Measurements from ENCODE around the gene IFITM10.
"Not testable (repeated sequence)": the region's sequence is repeated elsewhere in the genome, so short reads cannot be mapped to it uniquely, and the experiment has no call there.

Gene IFITM10

DNA sequence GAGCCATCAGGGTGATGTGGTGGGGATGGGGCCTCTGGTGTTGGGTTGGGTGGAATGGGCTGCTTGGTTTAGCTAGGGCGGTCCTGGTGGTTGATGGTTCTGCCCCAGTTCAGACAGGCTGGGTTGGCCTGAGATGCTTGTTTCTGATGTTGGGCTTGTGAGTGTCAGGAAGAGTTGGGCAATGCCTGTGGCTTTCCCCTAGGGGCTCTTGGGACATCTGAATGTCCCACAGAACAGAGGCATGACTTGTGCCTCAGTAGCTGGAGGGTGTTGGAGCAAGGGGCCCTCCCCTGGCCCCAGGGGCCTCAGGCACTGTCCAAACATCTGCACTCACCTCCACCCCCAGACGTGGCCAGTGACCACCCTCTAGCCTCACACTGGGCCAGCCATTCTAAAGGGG is 27.3 kb upstream of the IFITM10 start:
- DNase-seq = no peak

DNA sequence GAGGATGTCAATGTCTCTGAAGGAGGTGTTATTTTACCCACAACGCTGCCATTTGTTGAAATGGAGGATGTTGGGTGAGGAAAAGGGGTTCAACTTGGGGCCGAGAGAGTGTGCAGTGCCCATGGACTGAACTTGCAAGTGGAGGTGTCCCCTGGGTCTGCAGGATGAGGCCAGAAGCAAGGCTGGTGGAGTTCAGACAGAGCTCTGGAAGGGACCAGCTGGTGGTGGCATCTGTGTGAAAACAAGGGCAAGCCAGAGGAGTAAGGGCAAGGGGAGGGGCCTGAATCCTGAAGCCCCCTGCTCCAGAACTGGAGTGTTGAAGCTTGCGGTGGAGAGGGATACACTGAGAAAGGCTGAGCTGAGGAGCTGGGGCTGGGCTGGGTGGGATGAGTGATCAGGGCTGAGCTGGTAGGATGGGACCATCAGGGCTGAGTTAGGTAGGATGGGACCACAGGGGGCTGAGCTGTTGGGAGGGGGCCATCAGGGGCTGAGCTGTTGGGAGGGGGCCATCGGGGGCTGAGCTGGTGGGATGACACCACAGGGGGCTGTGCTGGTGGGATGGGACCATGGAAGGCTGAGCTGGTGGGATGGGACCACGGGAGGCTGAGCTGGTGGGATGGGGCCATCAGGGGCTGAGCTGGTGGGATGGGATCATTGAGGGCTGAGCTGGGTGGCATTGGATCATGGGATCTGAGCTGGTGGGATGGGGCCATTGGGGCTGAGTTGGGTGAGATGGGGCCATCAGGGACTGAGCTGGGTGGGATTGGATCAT is 26.7 kb upstream of the IFITM10 start:
- DNase-seq = no peak

DNA sequence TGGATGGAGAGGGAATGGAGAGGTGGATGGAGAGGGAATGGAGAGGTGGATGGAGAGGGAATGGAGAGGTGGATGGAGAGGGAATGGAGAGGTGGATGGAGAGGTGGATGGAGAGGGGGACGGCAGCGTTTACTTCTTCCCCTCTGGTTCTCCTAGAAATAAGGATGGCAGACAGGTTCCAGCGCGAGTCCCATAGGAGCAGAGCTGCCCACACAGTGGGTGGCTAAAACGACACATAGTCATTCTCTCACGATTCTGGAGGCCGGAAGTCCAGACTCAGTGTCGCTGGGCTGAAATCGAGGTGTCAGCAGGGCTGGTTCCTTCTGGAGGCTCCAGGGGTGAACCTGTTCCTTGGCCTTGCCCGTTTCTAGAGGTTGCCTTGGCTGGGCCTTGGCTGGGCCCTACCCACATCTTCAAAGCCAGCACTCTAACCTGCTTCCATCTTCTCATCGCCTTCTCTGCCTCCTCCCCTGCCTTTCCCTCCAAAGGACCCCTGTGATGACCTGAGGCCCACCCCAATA is 26.0 kb upstream of the IFITM10 start:
- DNase-seq = no peak

DNA sequence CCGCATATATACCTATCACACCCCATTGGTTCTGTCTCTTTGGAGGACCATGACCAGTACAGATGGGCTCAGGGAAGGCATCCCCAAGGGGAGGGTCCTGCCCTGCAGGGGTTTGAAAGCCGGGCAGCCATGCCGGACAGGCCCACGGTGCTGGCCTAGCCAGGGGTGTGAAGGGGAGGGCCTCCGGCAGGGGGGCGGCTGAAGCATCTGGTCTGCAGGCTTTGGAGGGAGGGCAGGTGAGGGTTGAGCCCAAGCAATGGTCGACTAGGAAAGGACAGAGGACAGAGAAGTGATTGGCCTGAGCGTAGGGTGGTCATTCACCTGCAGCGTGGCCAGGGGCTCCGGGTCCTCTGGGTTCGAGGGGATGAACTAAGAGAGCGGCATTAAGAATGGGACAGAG is 24.5 kb upstream of the IFITM10 start:
- DNase-seq = no peak

DNA sequence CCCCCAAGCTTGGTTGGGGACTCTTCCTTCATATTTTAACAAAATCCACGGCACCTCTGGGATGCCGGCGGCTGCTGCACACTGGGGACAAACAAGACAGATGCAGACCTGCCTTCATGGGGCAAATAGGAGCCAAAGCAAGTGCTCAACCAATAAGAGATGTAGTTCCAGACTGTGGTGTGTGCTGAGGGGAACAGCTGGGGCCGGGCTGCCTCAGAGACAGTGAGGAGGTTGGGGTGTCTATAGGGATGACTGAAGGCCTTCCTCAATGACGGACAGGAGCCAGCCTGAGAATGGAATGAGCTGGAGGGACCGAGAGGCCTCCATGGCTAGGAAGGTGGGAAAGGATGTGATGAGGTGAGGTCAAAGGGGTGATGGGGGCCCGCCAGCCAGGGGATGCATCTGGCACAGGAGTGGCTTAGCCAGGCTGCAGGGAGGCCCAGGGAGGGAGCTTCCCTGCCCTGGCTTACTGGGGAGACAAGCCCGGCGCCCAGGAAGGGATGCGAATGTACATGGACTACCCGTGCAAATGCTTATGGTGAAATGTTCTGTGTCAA is 23.7 kb upstream of the IFITM10 start:
- no peak for DNase-seq

DNA sequence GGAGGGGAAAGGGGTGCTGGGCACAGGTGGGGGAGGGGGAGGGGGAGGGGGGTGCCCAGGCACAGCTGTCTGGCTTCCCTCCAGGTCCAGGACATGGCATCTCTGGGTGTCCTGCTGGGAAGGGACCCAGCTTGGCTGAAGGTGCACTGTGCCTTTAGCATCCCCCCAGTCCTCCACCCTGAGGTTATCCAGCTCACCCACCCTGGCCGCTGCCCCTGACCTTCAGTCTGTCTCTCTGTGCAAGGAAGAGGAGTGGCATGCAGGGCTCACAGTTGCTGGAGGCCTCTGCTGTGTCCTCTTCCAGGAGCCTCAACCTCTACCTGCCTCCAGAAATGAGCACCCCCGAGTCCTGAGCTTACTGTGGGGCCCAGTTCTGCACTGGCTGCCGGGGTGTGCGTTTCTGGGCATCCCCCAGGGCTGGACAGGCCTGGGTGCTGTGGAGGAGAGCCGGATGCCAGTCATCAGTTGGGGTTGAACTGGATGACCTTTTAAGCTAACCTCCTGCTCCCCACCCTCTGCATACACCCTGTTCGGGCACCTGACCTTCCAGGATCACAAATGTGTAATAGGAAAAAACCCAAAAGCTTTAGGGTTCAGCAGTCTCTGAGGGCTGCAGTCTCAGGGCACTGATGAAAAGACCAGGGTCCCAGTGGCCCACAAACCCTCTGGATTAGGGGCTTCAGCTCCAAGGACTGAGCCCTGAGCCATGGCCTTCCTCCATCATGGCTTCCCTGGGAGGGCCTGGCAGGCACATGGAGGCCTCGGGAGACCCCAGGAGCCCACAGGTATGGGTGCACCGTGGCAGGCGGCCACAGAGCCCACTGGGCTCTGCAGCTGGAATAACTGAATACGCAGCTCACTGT is 23.0 kb upstream of the IFITM10 start:
- no peak for DNase-seq

DNA sequence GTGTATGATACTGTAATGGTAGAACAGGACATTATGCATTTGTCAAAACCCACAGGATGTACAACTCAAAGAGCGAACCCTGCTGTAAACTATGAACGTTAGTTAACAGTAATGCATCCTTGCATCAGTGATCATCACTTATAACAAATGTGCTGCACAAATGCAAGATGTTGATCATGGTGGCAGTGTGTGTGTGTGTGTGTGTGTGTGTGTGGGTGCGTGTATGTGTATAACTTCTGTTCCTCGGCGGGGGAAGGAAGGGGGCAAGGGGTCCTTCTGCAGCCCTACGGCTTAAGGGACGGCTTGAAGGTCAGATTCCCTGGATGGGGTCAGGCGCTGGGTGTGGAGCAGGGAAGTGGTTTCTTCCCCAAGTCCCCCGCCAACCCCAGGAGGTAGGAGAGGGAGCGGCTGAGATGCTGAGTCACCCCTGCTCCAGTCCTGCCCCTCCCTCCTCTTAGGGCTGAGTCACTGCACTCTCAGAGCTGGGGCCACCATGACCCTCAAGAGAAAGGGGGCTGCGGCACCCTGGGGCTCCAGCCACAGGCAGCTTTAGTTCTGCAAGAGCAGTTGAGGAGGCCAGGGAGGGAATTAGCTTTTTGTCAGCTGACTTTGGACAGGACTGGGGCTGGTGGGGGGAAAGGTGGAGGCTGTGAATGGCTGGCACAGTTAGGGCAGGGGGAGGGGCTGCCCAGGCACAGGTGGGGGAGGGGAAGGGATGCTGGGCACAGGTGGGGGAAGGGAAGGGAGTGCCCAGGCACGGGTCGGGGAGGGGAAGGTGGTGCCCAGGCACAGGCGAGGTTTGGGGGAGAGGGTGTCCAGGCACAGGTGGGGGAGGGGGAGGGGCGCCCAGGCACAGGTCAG is 22.1 kb upstream of the IFITM10 start:
- peak; percentile 84 for DNase-seq

DNA sequence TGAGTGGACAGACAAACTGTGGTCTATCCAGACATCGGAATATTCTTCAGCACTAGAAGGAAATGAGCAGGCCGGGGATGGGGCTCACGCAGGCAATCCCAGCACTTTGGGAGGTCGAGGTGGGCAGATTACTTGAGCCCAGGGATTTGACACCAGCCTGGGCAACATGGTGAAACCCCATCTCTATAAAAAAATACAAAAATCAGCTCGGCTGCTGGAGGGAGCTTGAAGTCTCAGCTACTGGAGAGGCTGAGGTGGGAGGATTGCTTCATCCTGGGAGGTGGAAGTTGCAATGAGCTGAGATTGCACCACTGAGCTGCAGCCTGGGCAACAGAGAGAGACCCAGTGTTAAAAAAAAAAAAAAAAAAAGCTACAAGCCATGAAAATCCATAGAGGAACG is 21.3 kb upstream of the IFITM10 start:
- DNase-seq = no peak

DNA sequence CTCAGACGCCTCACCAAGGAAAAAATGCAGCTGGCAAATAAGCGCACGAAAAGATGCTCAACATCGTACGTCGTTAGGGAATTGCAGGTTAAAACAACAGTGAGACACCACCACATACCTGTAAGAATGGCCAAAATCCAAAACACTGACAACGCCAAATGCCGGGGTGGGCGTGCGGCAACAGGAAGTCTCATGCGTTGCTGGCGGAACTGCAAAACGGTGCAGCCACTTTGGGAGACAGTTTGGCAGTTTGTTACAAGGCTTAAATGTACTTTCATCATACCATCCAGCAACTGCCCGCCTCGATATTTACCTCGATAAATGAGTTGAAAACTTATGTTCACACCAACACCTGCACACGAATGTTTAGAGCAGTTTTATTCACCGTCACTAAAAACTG is 20.9 kb upstream of the IFITM10 start:
- DNase-seq = no peak

DNA sequence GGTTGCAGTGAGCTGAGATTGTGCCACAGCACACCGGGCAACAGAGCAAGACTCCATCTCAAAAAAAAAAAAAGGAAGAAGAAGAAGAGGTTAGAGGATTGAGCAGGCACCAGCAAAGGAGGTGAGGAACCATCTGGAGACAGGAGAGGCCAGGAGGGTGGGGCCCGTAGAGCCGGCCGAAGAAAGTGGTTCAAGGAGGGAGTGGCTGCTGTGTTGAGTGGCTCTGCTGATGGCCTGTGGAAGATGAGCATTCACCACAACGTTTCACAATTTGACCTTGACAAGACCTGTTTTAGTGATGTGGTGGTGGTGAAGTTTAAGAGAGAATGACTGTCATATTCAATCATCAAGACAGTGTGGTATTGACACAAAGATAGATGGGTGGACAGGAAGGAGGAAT is 20.1 kb upstream of the IFITM10 start:
- DNase-seq = no peak

DNA sequence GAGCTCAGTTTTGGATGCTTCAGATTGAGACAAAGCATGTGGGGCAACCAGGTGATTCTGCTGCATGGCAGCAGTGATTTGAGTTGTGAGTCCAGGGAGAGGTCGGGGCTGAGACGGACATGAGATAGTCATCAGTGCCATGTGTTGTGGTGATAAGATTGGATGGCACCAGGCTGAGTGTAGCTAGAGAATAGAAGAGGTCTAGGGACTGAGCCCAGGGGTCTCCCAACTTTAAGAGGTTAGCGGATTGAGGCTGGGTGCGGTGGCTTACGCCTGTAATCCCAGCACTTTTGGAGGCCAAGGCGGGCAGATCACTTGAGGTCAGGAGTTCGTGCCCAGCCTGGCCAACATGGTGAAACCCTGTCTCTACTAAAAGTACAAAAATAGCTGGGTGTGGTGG is 19.7 kb upstream of the IFITM10 start:
- no peak for DNase-seq

DNA sequence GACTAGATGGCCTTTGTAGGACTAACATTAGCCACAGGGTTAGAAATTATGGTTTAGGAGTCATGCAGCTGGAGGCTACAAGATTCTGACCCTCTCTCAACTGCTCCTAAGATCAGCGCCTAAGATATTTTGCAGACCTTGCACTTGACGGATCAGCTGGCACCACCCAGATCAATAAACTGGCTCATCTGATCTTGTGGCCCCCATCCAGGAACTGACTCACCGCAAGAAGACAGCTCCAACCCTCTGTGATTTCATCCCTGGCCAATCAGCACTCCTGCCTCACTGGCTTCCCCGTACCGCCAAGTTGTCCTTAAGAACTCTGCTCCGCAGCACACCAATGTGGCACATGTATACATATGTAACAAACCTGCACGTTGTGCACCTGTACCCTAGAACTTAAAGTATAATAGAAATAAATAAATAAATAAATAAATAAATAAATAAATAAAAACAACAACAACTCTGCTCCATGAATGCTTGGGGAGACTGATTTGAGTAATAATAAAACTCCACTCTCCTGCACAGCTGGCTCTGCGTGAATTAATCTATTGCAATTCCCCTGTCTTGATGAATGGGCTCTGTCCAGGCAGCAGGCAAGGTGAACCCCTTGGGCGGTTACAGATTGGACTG is 19.0 kb upstream of the IFITM10 start:
- not testable (repeated sequence) for DNase-seq

DNA sequence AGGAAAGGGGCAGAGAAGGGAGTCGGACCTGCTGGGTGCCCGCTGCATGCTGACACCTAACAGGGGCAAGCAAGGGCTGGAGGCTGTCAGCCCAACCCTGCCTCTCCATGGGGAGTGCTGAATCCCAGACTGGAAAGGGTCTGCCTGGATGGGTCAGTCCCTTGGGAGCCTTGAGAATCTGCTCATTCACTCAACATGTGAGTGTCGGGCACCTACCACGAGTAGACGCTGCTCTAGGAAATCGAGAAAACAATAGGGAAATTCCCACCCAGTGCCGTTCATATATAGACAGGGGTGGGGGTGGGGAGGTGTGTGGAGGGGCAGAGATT is 17.7 kb upstream of the IFITM10 start:
- no peak for DNase-seq

DNA sequence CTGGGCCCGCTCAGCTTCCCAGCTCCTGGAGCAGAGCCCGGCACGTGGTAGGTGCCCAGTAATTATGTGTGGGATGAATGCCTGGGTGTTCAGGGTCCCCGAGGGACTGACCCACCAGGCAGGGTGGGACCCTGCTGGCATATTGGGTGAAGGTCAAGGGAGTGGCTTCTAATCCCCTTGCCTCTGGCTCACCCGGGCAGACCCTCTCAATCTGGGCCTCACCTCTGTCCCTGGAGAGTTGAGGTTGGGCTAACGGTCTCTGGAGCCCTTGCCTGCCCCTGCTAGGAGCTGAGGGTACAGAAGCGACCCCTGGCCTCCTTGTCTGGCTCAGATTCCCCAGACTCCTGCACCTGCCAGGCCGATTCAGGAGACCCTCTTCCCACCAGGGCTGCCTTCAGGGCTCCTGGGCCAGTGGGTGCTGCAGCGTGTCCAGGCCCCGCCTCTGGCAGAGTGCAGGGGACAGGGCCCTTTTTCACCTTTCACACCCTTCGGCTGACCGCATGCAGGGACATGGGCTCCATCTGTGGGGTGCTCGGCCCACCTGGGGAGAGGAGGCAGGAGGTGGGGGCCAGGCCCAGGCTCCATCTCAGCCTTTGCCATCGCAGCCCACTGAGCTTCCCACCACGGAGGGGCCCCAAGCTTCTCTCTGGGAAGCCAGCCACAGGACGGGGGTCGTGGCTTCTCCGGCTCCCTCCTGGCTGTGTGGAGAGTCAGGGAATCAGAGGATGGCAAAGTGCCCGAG is 17.2 kb upstream of the IFITM10 start:
- no peak for DNase-seq

DNA sequence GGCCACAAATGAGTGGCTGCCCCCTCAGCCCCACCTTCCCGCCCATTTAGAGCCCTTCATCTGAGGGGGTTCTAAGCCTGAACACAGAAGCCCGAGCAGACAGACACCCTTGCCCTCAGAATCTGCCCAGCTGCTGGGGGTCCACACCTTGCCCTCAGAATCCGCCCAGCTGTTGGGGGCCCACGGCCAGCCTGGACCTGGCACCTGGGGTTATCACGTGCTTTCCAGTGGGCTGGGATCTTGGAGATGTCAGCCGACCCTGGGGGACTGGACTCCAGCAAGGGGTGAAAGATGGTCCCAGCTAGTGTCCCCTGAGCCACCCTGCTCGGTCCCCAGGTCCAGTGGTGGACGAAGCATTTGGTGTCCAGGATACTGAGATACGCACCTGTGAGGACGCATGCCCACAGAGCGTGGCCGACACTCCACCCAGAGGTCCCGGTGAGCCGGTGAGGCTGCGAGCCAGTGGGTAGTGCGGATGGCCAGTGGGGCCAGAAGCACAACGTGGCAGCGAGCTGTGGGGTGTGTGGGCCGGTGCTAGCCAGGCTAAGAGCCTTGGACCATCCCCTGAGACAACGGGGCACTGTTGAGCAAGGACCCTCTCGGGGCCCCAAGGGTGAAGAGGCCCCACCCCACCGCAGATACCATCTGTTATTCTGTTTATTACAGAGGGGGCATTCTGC is 16.5 kb upstream of the IFITM10 start:
- no peak for DNase-seq

DNA sequence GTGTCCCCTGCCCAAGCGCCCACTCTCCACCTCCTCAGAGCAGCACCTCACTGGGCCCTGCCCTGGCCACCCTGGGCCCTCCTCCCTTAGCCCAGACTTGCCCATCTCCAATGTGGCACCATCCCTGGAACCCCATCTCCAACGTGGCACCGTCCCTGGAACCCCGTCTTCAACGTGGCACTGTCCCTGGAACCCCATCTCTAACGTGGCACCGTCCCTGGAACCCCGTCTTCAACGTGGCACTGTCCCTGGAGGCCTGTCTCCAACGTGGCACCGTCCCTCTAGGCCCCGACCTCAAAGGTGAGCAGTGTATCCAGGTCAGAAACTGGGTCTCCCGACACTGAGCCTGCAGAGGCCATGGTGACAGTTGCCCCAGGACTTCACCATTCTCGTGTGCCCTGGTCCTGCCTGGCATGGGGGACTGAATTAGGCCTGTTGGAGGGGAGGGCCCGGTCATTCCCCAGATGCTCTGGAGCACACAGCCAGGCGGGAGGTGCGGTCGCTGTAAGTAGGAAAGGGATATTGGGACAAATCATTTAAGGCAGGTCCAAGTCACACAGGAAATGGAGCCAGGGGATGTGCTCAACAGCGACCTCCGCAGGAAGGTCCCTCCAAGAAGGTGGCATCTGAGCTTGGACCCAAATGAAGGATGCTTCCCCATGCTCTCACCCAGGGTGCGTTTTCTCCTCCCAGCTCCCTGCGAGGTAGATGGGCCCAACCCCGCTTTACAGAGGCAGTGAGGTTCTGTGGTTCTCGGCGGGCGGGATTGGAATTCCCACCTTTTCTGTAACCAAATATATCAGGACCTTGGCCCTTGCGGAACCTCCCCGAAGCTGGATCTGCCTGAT is 15.7 kb upstream of the IFITM10 start:
- no peak for DNase-seq

DNA sequence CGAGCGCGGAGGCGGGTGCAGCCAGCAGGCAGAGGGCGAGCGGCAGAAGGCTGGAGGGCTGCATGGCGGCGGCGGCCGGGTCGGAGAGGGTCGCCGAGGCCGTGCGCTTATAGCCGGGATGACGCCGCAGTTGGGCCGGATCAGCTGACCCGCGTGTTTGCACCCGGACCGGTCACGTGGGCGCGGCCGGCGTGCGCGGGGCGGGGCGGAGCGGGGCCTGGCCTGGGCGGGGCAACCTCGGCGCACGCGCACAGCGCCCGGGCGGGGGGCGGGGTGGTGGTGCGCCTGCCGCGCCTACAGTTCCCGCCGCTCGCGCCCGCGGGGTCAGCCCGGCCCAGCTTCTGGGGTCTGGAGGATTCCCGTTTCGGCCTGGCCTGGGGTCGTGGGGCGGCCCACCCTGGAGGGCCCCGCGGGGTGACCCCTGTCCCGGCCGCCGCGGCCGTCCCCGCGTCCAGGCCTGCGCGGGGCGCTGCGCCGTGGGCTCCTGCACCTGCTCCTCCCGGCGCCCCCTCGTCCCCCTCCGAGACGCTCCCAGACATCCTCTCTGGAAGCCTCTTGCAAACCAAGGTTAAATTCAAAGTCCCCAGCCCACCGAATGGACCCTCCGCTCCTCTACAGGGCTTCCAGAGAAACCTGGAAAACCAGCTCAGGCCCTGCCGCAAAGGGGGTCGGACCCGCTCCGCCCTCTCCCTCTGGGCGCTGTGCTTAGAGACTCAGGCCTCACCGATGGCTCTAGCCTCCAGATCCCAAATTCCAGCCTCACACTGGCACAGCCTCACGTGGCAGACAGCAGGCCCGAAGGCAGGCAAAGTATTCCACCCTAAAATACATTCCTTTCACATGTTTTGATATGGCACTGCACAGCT is 13.6 kb upstream of the IFITM10 start, which contains the start of gene CTSD:
CTSD (minus strand) TSS at position 132 of the 866 bp plus-strand sequence; CDS start at position 64, 68 bp downstream.
- peak; percentile 79 for DNase-seq

DNA sequence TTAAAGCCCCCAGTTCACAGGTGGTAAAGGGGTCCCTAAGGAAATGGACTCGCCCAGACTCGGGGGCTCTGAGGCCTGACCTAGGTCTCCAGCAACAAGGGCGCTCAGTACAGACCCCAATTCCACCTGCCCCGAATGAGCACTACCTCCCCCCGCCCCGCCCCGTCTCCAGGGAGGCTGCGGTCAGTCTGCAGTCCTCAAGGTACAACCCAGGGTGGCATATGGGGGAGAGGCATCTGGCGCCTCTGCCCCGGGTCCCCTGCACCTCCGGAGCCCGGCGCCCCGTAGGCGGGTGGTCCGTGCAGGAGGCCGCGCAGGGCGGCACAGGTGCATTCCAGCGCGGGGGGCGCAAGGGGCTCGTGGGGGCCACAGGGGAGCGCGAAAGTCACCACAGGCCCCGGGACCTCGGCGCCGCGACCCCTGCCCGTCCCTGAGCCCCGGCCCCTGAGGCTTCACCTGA is 13.0 kb upstream of the IFITM10 start:
- DNase-seq = no peak

Measured in GDM1 (cell line).